HepG2 (cell line): ENCODE results near the gene BAZ2A. TPM values are rescaled to one million over a fixed set of nuclear protein-coding genes. Genes with fewer than 3 reads are reported as not detected.

ENCODE experiments used
- ATAC-seq: fragments of 200-7000 bp; cut with Tn5 transposase; 3 replicates; pipeline ENCODE4 v1.9.1; 2020; ENCODE audit warnings: mild to moderate bottlenecking, moderate library complexity
- BruUV-seq: library from RNA; stranded (reverse); fragments of 400-500 nt; replicated peaks from 2 replicates; lab custom pipeline; 2021; lab: Mats Ljungman, UMichigan
- CTCF ChIA-PET: fragments of 300-600 bp; formaldehyde crosslinking; extraction: SDS; loops from one replicate; lab custom pipeline; 2021; ENCODE audit warnings: low total read pairs, inconsistent platforms, low intra/inter-chr PET ratio; lab: Yijun Ruan, JAX
- POLR2A ChIA-PET: fragments of 350-600 bp; sonication (Branson Sonifier 250); formaldehyde crosslinking; loops from one replicate; lab custom pipeline; 2020; ENCODE audit warnings: antibody characterized with exemption, inconsistent platforms; lab: Yijun Ruan, JAX
- DNase-seq: peaks from one replicate; pipeline ENCODE4 v3.0.0-alpha.2; 2015; ENCODE audit warnings: low spot score
- FAIRE-seq: peaks from 3 replicates; lab custom pipeline; 2011; peaks lifted over from hg19 to GRCh38; lab: Jason Lieb, UNC
- H2AFZ ChIP-seq: one replicate; pipeline ENCODE4 v1.6.1; 2011; ENCODE audit warnings: low read length, inconsistent platforms
- H3K27ac ChIP-seq: fragments of 300-600 bp; 3 replicates; pipeline ENCODE4 v1.8.0; 2011; ENCODE audit warnings: mixed run types, mild to moderate bottlenecking, mixed read lengths, low read length, inconsistent platforms; ENCODE audit not compliant: insufficient read depth; ENCODE audit errors: extremely low read length
- H3K27me3 ChIP-seq, 2 experiments: fragments of 200-600 bp in 1 of 2; 2 replicates in 1 of 2; 3 replicates in 1 of 2; pipeline versions ENCODE4 v1.6.0 to v1.8.0; 2011; ENCODE audit warnings: low read length in 2 of 2, mild to moderate bottlenecking in 2 of 2, moderate library complexity in 2 of 2, inconsistent platforms in 1 of 2; ENCODE audit not compliant: insufficient read depth in 2 of 2, control insufficient read depth in 1 of 2
- H3K36me3 ChIP-seq, 2 experiments: fragments of 200-600 bp in 1 of 2; replicated peaks in 1 of 2; 2 replicates in 1 of 2; 3 replicates in 1 of 2; pipeline versions ENCODE4 v1.5.1 to v1.8.0; 2011; ENCODE audit warnings: low read length in 2 of 2, inconsistent platforms in 1 of 2; ENCODE audit not compliant: insufficient read depth in 2 of 2, control insufficient read depth in 1 of 2
- H3K4me1 ChIP-seq: 2 replicates; pipeline ENCODE4 v1.5.1; 2012; ENCODE audit warnings: low read length, inconsistent platforms; ENCODE audit not compliant: insufficient read depth
- H3K4me2 ChIP-seq: 2 replicates; pipeline ENCODE4 v1.6.0; 2011; ENCODE audit warnings: low read depth, low read length, inconsistent platforms
- H3K4me3 ChIP-seq, 3 experiments: fragments of 200-600 bp in 1 of 3; sonication (generic), shearing (Covaris generic) in 1 of 3; replicated peaks in 1 of 3; 2 replicates each; pipeline ENCODE4 v1.5.1; 2011 to 2016; ENCODE audit warnings: low read length in 3 of 3, inconsistent platforms in 2 of 3, low read depth in 2 of 3, mild to moderate bottlenecking in 2 of 3, control low read depth in 1 of 3, mixed read lengths in 1 of 3; ENCODE audit not compliant: insufficient read depth in 1 of 3
- H3K79me2 ChIP-seq: one replicate; pipeline ENCODE4 v1.6.1; 2011; ENCODE audit warnings: low read length, inconsistent platforms; ENCODE audit not compliant: insufficient read depth
- H3K9ac ChIP-seq: 2 replicates; pipeline ENCODE4 v1.6.0; 2011; ENCODE audit warnings: mild to moderate bottlenecking, low read depth, low read length, inconsistent platforms; ENCODE audit not compliant: insufficient read depth
- H3K9me3 ChIP-seq: 2 replicates; pipeline ENCODE4 v1.5.1; 2012; ENCODE audit warnings: mild to moderate bottlenecking, low read length
- H4K20me1 ChIP-seq: 2 replicates; pipeline ENCODE4 v1.6.0; 2011; ENCODE audit warnings: inconsistent platforms, mild to moderate bottlenecking, low read length, moderate library complexity; ENCODE audit not compliant: insufficient read depth
- ADNP ChIP-seq: sonication (generic); formaldehyde crosslinking; IDR thresholded peaks from 2 replicates; pipeline ENCODE4 v1.4.0; 2020; ENCODE audit warnings: missing genetic modification reagents
- CTCF ChIP-seq: sonication (generic); formaldehyde crosslinking; IDR thresholded peaks from 2 replicates; pipeline ENCODE4 v1.5.0; 2020; ENCODE audit warnings: mild to moderate bottlenecking, missing genetic modification reagents, moderate library complexity
- HNRNPLL ChIP-seq: fragments of 200-400 bp; formaldehyde crosslinking; IDR thresholded peaks from 2 replicates; pipeline ENCODE4 v1.6.1; 2017; ENCODE audit warnings: mild to moderate bottlenecking, low read depth, low read length; ENCODE audit not compliant: poor library complexity, severe bottlenecking
- ONECUT2 ChIP-seq: sonication (generic); formaldehyde crosslinking; IDR thresholded peaks from 2 replicates; pipeline ENCODE4 v1.4.0; 2020; ENCODE audit warnings: missing genetic modification reagents
- STAG1 ChIP-seq: sonication (generic); formaldehyde crosslinking; IDR thresholded peaks from 2 replicates; pipeline ENCODE4 v1.4.0; 2020; ENCODE audit warnings: missing genetic modification reagents
- ZNF143 ChIP-seq: sonication (generic); formaldehyde crosslinking; IDR thresholded peaks from 2 replicates; pipeline ENCODE4 v1.4.0; 2020; ENCODE audit warnings: missing genetic modification reagents
- ZNF224 ChIP-seq: sonication (generic); formaldehyde crosslinking; IDR thresholded peaks from 2 replicates; pipeline ENCODE4 v1.5.0; 2020; ENCODE audit warnings: mild to moderate bottlenecking, missing genetic modification reagents
- ZSCAN9 ChIP-seq: IDR thresholded peaks from 2 replicates; pipeline ENCODE4 v1.6.1; 2016; ENCODE audit warnings: borderline replicate concordance
- WGBS: methylation state at CpG from one replicate; pipeline ENCODE4 v1.1.6; 2017; ENCODE audit warnings: low lambda C conversion rate; 5-methylcytosine and 5-hydroxymethylcytosine counted together
- in situ Hi-C: cut with HindIII; loops from 2 replicates; pipeline ENCODE4 v1.10.0; 2017; ENCODE audit warnings: low pct_unique_long_range_greater_than_20kb; ENCODE audit not compliant: extremely low pct_ligation_motif_present
- intact Hi-C: fragments of 100-400 bp; cut with micrococcal nuclease; formaldehyde crosslinking; loops from one replicate; pipeline ENCODE4 v1.10.0; 2022; ENCODE audit not compliant: unreplicated experiment
- polyA plus RNA-seq, 8 experiments: library from polyadenylated mRNA; depleted of rRNA in 3 of 8; stranded (reverse) in 7 of 8; unstranded in 1 of 8; fragments of >200 nt; fragmentation: Illumina TruSeq in 4 of 8; extraction: Trizol in 4 of 8; gene quantifications; 2 replicates each; pipeline versions ENCODE4 v1.2.1 to v1.2.3, GENCODE V29; 2011 to 2016; ENCODE audit warnings: low read depth in 4 of 8, missing spikeins in 1 of 8, mixed read lengths in 1 of 8; ENCODE audit not compliant: insufficient read depth in 1 of 8
- total RNA-seq, 5 experiments: library from RNA; depleted of rRNA; stranded (reverse); fragments of >200 nt; fragmentation: Illumina TruSeq; extraction: Trizol; gene quantifications; 2 replicates each; pipeline ENCODE4 v1.2.3, GENCODE V29; 2016; ENCODE audit warnings: low read depth in 1 of 5
- TF ChIP-seq, protein P1 (sequence below): sonication (generic); formaldehyde crosslinking; IDR thresholded peaks from 2 replicates; pipeline ENCODE4 v1.4.0; 2020; ENCODE audit warnings: missing genetic modification reagents
- TF ChIP-seq, protein P2 (sequence below): IDR thresholded peaks from 2 replicates; pipeline ENCODE4 v1.6.1; 2016; ENCODE audit warnings: mild to moderate bottlenecking

The BAZ2A gene
- total and polyA plus RNA-seq, 2 of the 13 experiments (the other 11 are each of a cell fraction or from before 2014, with no cell fraction given), result 21.8 to 73.5 TPM

- ATAC-seq, result peak; percentile 74
- Histone ChIP-seq H3K4me3 (no peak overlapping the region), H3K79me2 (peaks cover 1% of the 10 kb centered on the region), H3K9me3 (no peaks in the 10 kb centered on the region), H3K9ac (no peak overlapping the region), H3K27ac (no peak overlapping the region), H2AFZ (no peak overlapping the region), H3K4me2 (no peak overlapping the region), H3K27me3 (no peaks in the 10 kb centered on the region), H3K4me1 (no peaks in the 10 kb centered on the region), H4K20me1 (no peaks in the 10 kb centered on the region), H3K36me3 (peaks cover 48 to 91% of the 10 kb centered on the region in 2 experiments)
- no peak for DNase-seq
- CTCF ChIA-PET, result no interaction called here
- POLR2A ChIA-PET, result interaction anchor here (1.2 kb wide), 1 partner anchor 33 kb away, joined by 3 read pairs; no protein-coding TSS in a partner anchor
- TF ChIP-seq ZNF224 (CRISPR knock-in tag) (no peak), STAG1 (CRISPR knock-in tag) (peak; percentile 6; the same call in 1 of the 2 replicates), CTCF (CRISPR knock-in tag) (peak; percentile 47), ADNP (CRISPR knock-in tag) (no peak)
- intact Hi-C loops (loop anchor here (1.0 kb wide), 1 partner anchor 35 kb away; no protein-coding TSS in a partner anchor), in situ Hi-C loops (no loop called here)
- FAIRE-seq, result no peak
- no TSS peak for BruUV-seq
- WGBS, result 100% methylated on average over 1 of the region's 3 CpGs
Observed at GRCh38 chr12:56601503-56601902, 28.6 kb downstream of the BAZ2A start.

DNA sequence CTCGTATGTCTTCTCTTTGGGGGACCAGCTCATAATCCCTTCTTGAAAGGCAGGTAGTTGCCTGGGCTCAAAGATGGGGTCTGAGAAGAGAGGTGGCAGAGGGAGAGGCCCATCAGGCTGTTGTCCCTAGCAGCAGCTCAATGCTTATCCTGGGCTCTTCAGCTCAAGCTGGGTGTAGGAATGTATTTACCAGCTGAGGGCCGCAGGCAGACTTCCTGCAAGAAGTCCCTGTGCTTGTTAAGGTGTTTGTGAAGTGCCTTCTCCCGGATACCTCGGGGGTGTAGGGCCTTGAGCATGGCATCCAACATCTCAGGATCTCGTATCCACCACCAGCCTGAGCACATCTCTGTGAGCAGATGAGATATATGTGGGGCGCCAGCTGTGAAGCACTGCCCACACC, 29.4 kb downstream of the BAZ2A start:
- Histone ChIP-seq H3K79me2 (peaks cover 1% of the 10 kb centered on the region), H4K20me1 (no peaks in the 10 kb centered on the region), H3K36me3 (peaks cover 45 to 83% of the 10 kb centered on the region in 2 experiments), H3K9me3 (no peaks in the 10 kb centered on the region), H3K27me3 (no peaks in the 10 kb centered on the region), H3K4me2 (no peak overlapping the region), H3K27ac (no peak overlapping the region), H2AFZ (no peak overlapping the region), H3K4me1 (no peaks in the 10 kb centered on the region), H3K9ac (no peak overlapping the region), H3K4me3 (no peak overlapping the region)
- intact Hi-C loops, result loop anchor here (1.0 kb wide), 1 partner anchor 36 kb away; no protein-coding TSS in a partner anchor
- ChIA-PET CTCF (no interaction called here), POLR2A (no interaction called here)
- FAIRE-seq (no peak), DNase-seq (no peak), ATAC-seq (no peak)
- WGBS, result 100% methylated on average over 1 of the region's 6 CpGs
- BruUV-seq, result no TSS peak
- in situ Hi-C loops, result no loop called here
- TF ChIP-seq, protein P1, sequence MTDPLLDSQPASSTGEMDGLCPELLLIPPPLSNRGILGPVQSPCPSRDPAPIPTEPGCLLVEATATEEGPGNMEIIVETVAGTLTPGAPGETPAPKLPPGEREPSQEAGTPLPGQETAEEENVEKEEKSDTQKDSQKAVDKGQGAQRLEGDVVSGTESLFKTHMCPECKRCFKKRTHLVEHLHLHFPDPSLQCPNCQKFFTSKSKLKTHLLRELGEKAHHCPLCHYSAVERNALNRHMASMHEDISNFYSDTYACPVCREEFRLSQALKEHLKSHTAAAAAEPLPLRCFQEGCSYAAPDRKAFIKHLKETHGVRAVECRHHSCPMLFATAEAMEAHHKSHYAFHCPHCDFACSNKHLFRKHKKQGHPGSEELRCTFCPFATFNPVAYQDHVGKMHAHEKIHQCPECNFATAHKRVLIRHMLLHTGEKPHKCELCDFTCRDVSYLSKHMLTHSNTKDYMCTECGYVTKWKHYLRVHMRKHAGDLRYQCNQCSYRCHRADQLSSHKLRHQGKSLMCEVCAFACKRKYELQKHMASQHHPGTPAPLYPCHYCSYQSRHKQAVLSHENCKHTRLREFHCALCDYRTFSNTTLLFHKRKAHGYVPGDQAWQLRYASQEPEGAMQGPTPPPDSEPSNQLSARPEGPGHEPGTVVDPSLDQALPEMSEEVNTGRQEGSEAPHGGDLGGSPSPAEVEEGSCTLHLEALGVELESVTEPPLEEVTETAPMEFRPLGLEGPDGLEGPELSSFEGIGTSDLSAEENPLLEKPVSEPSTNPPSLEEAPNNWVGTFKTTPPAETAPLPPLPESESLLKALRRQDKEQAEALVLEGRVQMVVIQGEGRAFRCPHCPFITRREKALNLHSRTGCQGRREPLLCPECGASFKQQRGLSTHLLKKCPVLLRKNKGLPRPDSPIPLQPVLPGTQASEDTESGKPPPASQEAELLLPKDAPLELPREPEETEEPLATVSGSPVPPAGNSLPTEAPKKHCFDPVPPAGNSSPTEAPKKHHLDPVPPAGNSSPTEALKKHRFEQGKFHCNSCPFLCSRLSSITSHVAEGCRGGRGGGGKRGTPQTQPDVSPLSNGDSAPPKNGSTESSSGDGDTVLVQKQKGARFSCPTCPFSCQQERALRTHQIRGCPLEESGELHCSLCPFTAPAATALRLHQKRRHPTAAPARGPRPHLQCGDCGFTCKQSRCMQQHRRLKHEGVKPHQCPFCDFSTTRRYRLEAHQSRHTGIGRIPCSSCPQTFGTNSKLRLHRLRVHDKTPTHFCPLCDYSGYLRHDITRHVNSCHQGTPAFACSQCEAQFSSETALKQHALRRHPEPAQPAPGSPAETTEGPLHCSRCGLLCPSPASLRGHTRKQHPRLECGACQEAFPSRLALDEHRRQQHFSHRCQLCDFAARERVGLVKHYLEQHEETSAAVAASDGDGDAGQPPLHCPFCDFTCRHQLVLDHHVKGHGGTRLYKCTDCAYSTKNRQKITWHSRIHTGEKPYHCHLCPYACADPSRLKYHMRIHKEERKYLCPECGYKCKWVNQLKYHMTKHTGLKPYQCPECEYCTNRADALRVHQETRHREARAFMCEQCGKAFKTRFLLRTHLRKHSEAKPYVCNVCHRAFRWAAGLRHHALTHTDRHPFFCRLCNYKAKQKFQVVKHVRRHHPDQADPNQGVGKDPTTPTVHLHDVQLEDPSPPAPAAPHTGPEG (CRISPR knock-in tag), result no peak
- no peak for TF ChIP-seq ONECUT2 (CRISPR knock-in tag)
- TF ChIP-seq HNRNPLL, result no peak
- TF ChIP-seq, protein P2, sequence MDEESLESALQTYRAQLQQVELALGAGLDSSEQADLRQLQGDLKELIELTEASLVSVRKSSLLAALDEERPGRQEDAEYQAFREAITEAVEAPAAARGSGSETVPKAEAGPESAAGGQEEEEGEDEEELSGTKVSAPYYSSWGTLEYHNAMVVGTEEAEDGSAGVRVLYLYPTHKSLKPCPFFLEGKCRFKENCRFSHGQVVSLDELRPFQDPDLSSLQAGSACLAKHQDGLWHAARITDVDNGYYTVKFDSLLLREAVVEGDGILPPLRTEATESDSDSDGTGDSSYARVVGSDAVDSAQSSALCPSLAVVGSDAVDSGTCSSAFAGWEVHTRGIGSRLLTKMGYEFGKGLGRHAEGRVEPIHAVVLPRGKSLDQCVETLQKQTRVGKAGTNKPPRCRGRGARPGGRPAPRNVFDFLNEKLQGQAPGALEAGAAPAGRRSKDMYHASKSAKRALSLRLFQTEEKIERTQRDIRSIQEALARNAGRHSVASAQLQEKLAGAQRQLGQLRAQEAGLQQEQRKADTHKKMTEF (CRISPR knock-in tag), result no peak
- no peak for TF ChIP-seq ZSCAN9 (CRISPR knock-in tag)
- no peak for TF ChIP-seq ZNF143 (CRISPR knock-in tag)
